Tibial artery (tissue), 4 donors: ENCODE data around the gene MAP3K21.

Experiments
- DNase-seq, 2 donors: peaks; one replicate each; pipeline ENCODE4 v3.0.0-alpha.2; 2019
- H3K27ac ChIP-seq, 2 donors: fragments of 200-600 bp; sonication (generic) in 1 of 2; 1 replicate in 1 of 2; 2 replicates in 1 of 2; pipeline ENCODE4 v1.5.1; 2018 to 2019; ENCODE audit warnings: mild to moderate bottlenecking in 1 of 2
- H3K27me3 ChIP-seq, 2 donors: fragments of 200-600 bp; sonication (generic) in 1 of 2; one replicate each; pipeline versions ENCODE4 v1.5.1 to v1.6.0; 2016 to 2019
- H3K36me3 ChIP-seq, 3 donors: fragments of 200-600 bp; sonication (generic) in 2 of 3; one replicate each; pipeline ENCODE4 v1.5.1; 2016 to 2019; ENCODE audit warnings: mild to moderate bottlenecking in 2 of 3
- H3K4me1 ChIP-seq, 4 donors: fragments of 200-600 bp; sonication (generic) in 2 of 4; 1 replicate in 3 of 4; 2 replicates in 1 of 4; pipeline ENCODE4 v1.5.1; 2016 to 2019
- H3K4me3 ChIP-seq, 2 donors: fragments of 200-600 bp; sonication (generic) in 1 of 2; 1 replicate in 1 of 2; 2 replicates in 1 of 2; pipeline ENCODE4 v1.5.1; 2018 to 2019; ENCODE audit warnings: mild to moderate bottlenecking in 2 of 2
- H3K9me3 ChIP-seq, 3 donors: fragments of 200-600 bp; sonication (generic) in 1 of 3; one replicate each; pipeline ENCODE4 v1.5.1; 2016 to 2019
- CTCF ChIP-seq, 2 experiments: fragments of 200-600 bp in 1 of 2; fragments of 450-650 bp in 1 of 2; IDR thresholded peaks; one replicate each; pipeline ENCODE4 v1.5.1; 2017 to 2019; ENCODE audit warnings: antibody characterized with exemption in 2 of 2, mild to moderate bottlenecking in 1 of 2, moderate library complexity in 1 of 2
- intact Hi-C: fragments of 100-400 bp; cut with DNase I; formaldehyde crosslinking; loops from one replicate; pipeline ENCODE4 v1.15.0; 2023; ENCODE audit warnings: low total_unique reads

The MAP3K21 gene

GRCh38 chr1:233433436-233434210 is 106.1 kb downstream of the MAP3K21 start:
- H3K4me3 ChIP-seq: no peak overlapping the region
- H3K36me3 ChIP-seq: no peaks in the 10 kb centered on the region
- no peak for DNase-seq
- intact Hi-C loops: no loop called here
- no peak overlapping the region for H3K27ac ChIP-seq
- no peaks in the 10 kb centered on the region for H3K4me1 ChIP-seq
- TF ChIP-seq CTCF (IDR thresholded peaks at IDR 0.05): no peak
- no peaks in the 10 kb centered on the region for H3K27me3 ChIP-seq
- no peaks in the 10 kb centered on the region for H3K9me3 ChIP-seq
